K562 (cell line): ENCODE measurements around the gene PTPRM. TPM values are rescaled to one million over a fixed set of nuclear protein-coding genes. Genes with fewer than 3 reads are reported as not detected.

Experiments used
- ATAC-seq: fragments of 200-7000 bp; cut with Tn5 transposase; 3 replicates; pipeline ENCODE4 v1.9.1; 2020; ENCODE audit warnings: moderate library complexity
- BruUV-seq: library from RNA; stranded (reverse); fragments of 400-500 nt; replicated peaks from 2 replicates; lab custom pipeline; 2021; lab: Mats Ljungman, UMichigan
- CTCF ChIA-PET: fragments of 300-600 bp; formaldehyde crosslinking; extraction: SDS; loops from one replicate; lab custom pipeline; 2021; ENCODE audit warnings: low intra/inter-chr PET ratio; lab: Yijun Ruan, JAX
- POLR2A ChIA-PET: fragments of 300-600, 350-650 bp; sonication (Branson Sonifier 250); formaldehyde crosslinking; extraction: SDS; loops from one replicate; lab custom pipeline; 2021; ENCODE audit warnings: antibody characterized with exemption, inconsistent platforms; lab: Yijun Ruan, JAX
- DNase-seq, 4 experiments: peaks; one replicate each; pipeline versions ENCODE4 v3.0.0 to v3.0.0-alpha.2; 2011 to 2018; ENCODE audit warnings: low spot score in 3 of 4, mixed read lengths in 3 of 4; ENCODE audit errors: extremely low read depth in 1 of 4
- FAIRE-seq: peaks from 2 replicates; lab custom pipeline; 2011; peaks lifted over from hg19 to GRCh38; lab: Jason Lieb, UNC
- H2AFZ ChIP-seq: 2 replicates; pipeline ENCODE4 v1.6.0; 2011; ENCODE audit warnings: low read depth, low read length, control low read depth, inconsistent platforms
- H3K27ac ChIP-seq: fragments of 200-600 bp; 3 replicates; pipeline ENCODE4 v1.8.0; 2011; ENCODE audit warnings: low read depth, mild to moderate bottlenecking, control low read depth, inconsistent platforms, low read length, moderate library complexity, mixed read lengths; ENCODE audit errors: extremely low read depth
- H3K27me3 ChIP-seq, 2 experiments: fragments of 300-600 bp in 1 of 2; 2 replicates in 1 of 2; 3 replicates in 1 of 2; pipeline versions ENCODE4 v1.6.0 to v1.8.0; 2011; ENCODE audit warnings: inconsistent platforms in 2 of 2, low read length in 2 of 2, mild to moderate bottlenecking in 1 of 2, mixed read lengths in 1 of 2, moderate library complexity in 1 of 2; ENCODE audit not compliant: control insufficient read depth in 2 of 2, insufficient read depth in 2 of 2
- H3K36me3 ChIP-seq: fragments of 300-600 bp; 3 replicates; pipeline ENCODE4 v1.8.0; 2011; ENCODE audit warnings: mild to moderate bottlenecking, low read length, inconsistent platforms; ENCODE audit not compliant: control insufficient read depth, insufficient read depth
- H3K4me1 ChIP-seq, 2 experiments: fragments of 200-600 bp in 1 of 2; replicated peaks in 1 of 2; 2 replicates in 1 of 2; 3 replicates in 1 of 2; pipeline versions ENCODE4 v1.5.1 to v1.8.0; 2011; ENCODE audit warnings: inconsistent platforms in 2 of 2, low read length in 2 of 2, mild to moderate bottlenecking in 1 of 2, mixed read lengths in 1 of 2, moderate library complexity in 1 of 2; ENCODE audit not compliant: control insufficient read depth in 2 of 2, insufficient read depth in 2 of 2
- H3K4me2 ChIP-seq: 2 replicates; pipeline ENCODE4 v1.6.1; 2011; ENCODE audit warnings: low read length, control low read depth, inconsistent platforms, mixed read lengths; ENCODE audit not compliant: insufficient read depth
- H3K4me3 ChIP-seq: fragments of 200-600 bp; sonication (generic), shearing (Covaris generic); 2 replicates; pipeline ENCODE4 v1.5.1; 2016; ENCODE audit warnings: control low read depth, inconsistent platforms
- H3K79me2 ChIP-seq: fragments of 200-600 bp; 3 replicates; pipeline ENCODE4 v1.8.0; 2011; ENCODE audit warnings: low read length, inconsistent platforms; ENCODE audit not compliant: control insufficient read depth, insufficient read depth
- H3K9ac ChIP-seq, 2 experiments: 2 replicates each; pipeline versions ENCODE4 v1.6.0 to v1.6.1; 2011; ENCODE audit warnings: low read depth in 2 of 2, low read length in 2 of 2, control low read depth in 1 of 2, inconsistent platforms in 1 of 2, mild to moderate bottlenecking in 1 of 2, mixed read lengths in 1 of 2; ENCODE audit not compliant: insufficient read depth in 1 of 2
- H3K9me1 ChIP-seq: one replicate; pipeline ENCODE4 v1.6.0; 2011; ENCODE audit warnings: inconsistent platforms, mild to moderate bottlenecking, low read length, moderate library complexity; ENCODE audit not compliant: control insufficient read depth, insufficient read depth
- H3K9me3 ChIP-seq: replicated peaks from 2 replicates; pipeline ENCODE4 v1.5.1; 2011; ENCODE audit warnings: low read depth, low read length, inconsistent platforms; ENCODE audit not compliant: control insufficient read depth, insufficient read depth
- H4K20me1 ChIP-seq: replicated peaks from 2 replicates; pipeline ENCODE4 v1.6.1; 2011; ENCODE audit warnings: low read length, inconsistent platforms, mixed read lengths; ENCODE audit not compliant: control insufficient read depth, insufficient read depth
- GABPB1 ChIP-seq: sonication (generic); formaldehyde crosslinking; IDR thresholded peaks from 2 replicates; pipeline ENCODE4 v1.8.0; 2022; ENCODE audit warnings: mild to moderate bottlenecking, missing genetic modification reagents
- MCM3 ChIP-seq: fragments of 450-650 bp; IDR thresholded peaks from 2 replicates; pipeline ENCODE4 v1.6.1; 2016
- MYC ChIP-seq, 2 experiments: fragments of 250-450 bp in 1 of 2; sonication (Bioruptor Pico) in 1 of 2; IDR thresholded peaks; 2 replicates each; pipeline versions ENCODE4 v1.5.1 to v1.6.1; 2012 to 2021; ENCODE audit warnings: low read depth in 2 of 2, borderline replicate concordance in 1 of 2, improper control_type of control experiment in 1 of 2, low read length in 1 of 2, mild to moderate bottlenecking in 1 of 2, moderate library complexity in 1 of 2
- NR2C2 ChIP-seq, 2 experiments: fragments of 200-800 bp in 1 of 2; sonication (Bioruptor generic) in 1 of 2; sonication (generic) in 1 of 2; formaldehyde crosslinking in 1 of 2; IDR thresholded peaks; 2 replicates each; pipeline versions ENCODE4 v1.6.1 to v1.8.0; 2016 to 2022; ENCODE audit warnings: mild to moderate bottlenecking in 1 of 2, missing compliant biosample characterization in 1 of 2, missing genetic modification characterization in 1 of 2, missing genetic modification reagents in 1 of 2
- SMC3 ChIP-seq: conservative IDR thresholded peaks from 2 replicates; pipeline ENCODE4 v1.6.1; 2011; ENCODE audit warnings: low read depth, low read length, improper control_type of control experiment; ENCODE audit not compliant: insufficient read depth
- ZNF217 ChIP-seq: sonication (generic); formaldehyde crosslinking; IDR thresholded peaks from 2 replicates; pipeline ENCODE4 v1.8.0; 2022; ENCODE audit warnings: mild to moderate bottlenecking, missing genetic modification reagents
- ZNF274 ChIP-seq: IDR thresholded peaks from 2 replicates; pipeline ENCODE4 v1.6.1; 2011; ENCODE audit warnings: low read depth, mild to moderate bottlenecking, low read length, moderate library complexity, borderline replicate concordance
- ZNF561 ChIP-seq: fragments of 450-650 bp; formaldehyde crosslinking; conservative IDR thresholded peaks from 2 replicates; pipeline ENCODE4 v1.4.0; 2020; ENCODE audit warnings: mild to moderate bottlenecking, moderate library complexity
- in situ Hi-C: fragments of 300-500 bp; cut with MboI; formaldehyde crosslinking; loops from 4 replicates; pipeline ENCODE4 v1.15.0; 2018; ENCODE audit warnings: inconsistent platforms, mixed read lengths
- intact Hi-C: fragments of 100-400 bp; cut with micrococcal nuclease; formaldehyde crosslinking; loops from 2 replicates; pipeline ENCODE4 v1.14.2; 2022
- polyA plus RNA-seq, 8 experiments: library from polyadenylated mRNA; depleted of rRNA in 4 of 8; stranded (reverse) in 5 of 8; unstranded in 3 of 8; fragments of >200 nt; fragmentation: Nextera tagmentation in 2 of 8; fragmentation: Illumina TruSeq in 1 of 8; extraction: Ambion mirVana in 2 of 8; extraction: Trizol in 1 of 8; gene quantifications; 2 replicates each; pipeline versions ENCODE4 v1.2.1 to v1.2.3, GENCODE V29; 2011 to 2014; ENCODE audit warnings: inconsistent platforms in 1 of 8, missing spikeins in 1 of 8
- total RNA-seq, 7 experiments: library from RNA; depleted of rRNA in 6 of 7; stranded (reverse); fragments of >200 nt in 6 of 7; fragmentation: Illumina TruSeq in 2 of 7; extraction: Trizol in 2 of 7; gene quantifications; 2 replicates each; pipeline versions ENCODE4 v1.2.1 to v1.2.3, GENCODE V29; 2011 to 2021; ENCODE audit warnings: low replicate concordance in 1 of 7
- TF ChIP-seq, protein P1 (sequence below), 2 experiments: fragments of 450-650 bp; IDR thresholded peaks; 2 replicates each; pipeline ENCODE4 v1.6.1; 2016; ENCODE audit warnings: mild to moderate bottlenecking in 2 of 2, borderline replicate concordance in 1 of 2, low read depth in 1 of 2, moderate library complexity in 1 of 2

PTPRM gene
- total and polyA plus RNA-seq, 9 of the 15 experiments (the other 6 are each of a cell fraction or from before 2014, with no cell fraction given): 0.03 to 0.16 (median 0.08) TPM; not detected in 3

DNA sequence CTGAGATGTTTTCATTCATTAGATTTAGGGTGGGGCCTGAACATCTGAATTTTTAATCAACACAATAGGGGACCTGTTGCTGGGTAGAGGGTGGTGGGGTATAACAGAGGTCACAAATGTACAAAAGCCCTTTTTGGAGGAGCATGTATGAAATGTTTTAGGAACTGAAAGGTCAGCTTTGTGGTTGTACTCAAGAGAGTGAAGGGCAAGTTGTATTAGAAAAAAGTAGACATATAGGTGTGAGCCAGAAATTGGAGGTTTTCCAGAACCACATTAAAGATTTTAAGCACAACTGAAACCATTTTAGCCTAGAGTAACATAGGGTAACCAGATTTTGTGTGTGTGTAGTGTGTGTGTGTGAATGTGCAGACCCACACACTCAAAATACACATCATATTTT lies 62.3 kb downstream of the PTPRM start:
- ChIA-PET POLR2A (interaction anchor here (0.6 to 1.2 kb wide), 2 partner anchors 14 to 841 kb away, joined by 3 read pairs; no protein-coding TSS in a partner anchor), CTCF (no interaction called here)
- H3K9me3 ChIP-seq: no peaks in the 10 kb centered on the region
- no peaks in the 10 kb centered on the region for H4K20me1 ChIP-seq
- BruUV-seq: no TSS peak
- no peak overlapping the region for H3K4me3 ChIP-seq
- in situ Hi-C loops (no loop called here), intact Hi-C loops (no loop called here)
- TF ChIP-seq MCM3 (no peak), SMC3 (no peak), ZNF561 (CRISPR knock-in tag) (no peak), NR2C2 (CRISPR knock-in tag; IDR thresholded peaks at IDR 0.05) (no peak), NR2C2 (tag; IDR thresholded peaks at IDR 0.05) (no peak), ZNF274 (no peak), ZNF217 (no peak), MYC (IDR thresholded peaks at IDR 0.05; ENCODE audit: low read depth, low read length) (no peak), MYC (CRISPR knock-in tag; IDR thresholded peaks at IDR 0.05; ENCODE audit: borderline replicate concordance, low read depth) (no peak), GABPB1 (CRISPR knock-in tag) (no peak)
- TF ChIP-seq, protein P1, sequence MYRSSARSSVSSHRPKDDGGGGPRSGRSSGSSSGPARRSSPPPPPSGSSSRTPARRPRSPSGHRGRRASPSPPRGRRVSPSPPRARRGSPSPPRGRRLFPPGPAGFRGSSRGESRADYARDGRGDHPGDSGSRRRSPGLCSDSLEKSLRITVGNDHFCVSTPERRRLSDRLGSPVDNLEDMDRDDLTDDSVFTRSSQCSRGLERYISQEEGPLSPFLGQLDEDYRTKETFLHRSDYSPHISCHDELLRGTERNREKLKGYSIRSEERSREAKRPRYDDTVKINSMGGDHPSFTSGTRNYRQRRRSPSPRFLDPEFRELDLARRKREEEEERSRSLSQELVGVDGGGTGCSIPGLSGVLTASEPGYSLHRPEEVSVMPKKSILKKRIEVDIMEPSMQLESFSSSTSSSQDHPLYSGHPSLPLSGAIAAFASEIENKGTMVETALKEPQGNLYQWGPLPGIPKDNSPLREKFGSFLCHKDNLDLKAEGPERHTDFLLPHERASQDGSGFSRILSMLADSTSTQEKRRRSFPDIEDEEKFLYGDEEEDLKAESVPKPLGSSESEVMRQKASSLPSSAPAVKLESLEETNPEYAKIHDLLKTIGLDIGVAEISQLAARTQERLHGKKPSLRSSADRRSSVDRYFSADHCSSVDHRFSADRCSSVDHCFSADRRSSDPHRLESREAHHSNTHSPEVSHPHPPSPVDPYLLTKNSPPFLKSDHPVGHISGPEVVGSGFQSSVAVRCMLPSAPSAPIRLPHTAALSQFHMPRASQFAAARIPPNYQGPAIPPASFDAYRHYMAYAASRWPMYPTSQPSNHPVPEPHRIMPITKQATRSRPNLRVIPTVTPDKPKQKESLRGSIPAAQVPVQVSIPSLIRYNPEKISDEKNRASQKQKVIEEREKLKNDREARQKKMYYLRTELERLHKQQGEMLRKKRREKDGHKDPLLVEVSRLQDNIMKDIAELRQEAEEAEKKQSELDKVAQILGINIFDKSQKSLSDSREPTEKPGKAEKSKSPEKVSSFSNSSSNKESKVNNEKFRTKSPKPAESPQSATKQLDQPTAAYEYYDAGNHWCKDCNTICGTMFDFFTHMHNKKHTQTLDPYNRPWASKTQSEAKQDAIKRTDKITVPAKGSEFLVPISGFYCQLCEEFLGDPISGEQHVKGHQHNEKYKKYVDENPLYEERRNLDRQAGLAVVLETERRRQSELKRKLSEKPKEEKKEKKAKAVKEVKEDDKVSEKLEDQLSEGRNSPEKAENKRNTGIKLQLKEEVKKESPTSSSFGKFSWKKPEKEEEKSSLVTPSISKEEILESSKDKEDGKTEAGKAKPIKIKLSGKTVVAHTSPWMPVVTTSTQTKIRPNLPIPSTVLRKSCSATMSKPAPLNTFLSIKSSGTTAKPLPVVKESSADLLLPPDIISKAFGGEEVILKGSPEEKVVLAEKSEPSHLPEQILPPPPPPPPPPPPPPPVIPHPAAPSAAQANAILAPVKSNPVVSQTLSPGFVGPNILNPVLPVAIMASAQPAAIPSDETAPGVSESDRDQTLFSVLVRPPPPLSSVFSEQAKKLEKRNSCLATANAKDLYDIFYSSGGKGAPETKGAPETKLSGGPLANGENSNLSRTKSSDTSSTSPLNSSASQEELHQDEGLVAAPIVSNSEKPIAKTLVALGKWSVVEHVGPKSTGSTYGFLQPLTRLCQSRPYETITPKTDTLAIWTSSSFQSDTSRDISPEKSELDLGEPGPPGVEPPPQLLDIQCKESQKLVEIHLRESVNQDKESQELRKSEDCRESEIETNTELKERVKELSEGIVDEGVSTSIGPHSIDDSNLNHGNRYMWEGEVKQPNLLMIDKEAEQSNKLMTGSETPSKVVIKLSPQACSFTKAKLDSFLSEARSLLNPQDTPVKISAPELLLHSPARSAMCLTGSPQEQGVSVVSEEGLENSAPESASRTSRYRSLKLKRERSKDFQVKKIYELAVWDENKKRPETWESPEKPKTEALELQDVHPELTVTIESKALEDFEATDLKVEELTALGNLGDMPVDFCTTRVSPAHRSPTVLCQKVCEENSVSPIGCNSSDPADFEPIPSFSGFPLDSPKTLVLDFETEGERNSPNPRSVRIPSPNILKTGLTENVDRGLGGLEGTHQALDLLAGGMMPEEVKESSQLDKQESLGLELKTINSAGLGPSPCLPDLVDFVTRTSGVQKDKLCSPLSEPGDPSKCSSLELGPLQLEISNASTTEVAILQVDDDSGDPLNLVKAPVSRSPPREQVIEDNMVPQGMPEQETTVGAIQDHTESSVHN (IDR thresholded peaks at IDR 0.05; ENCODE audit: borderline replicate concordance in 1 of 2, low read depth in 1 of 2): no peak
- H2AFZ ChIP-seq: no peak overlapping the region
- no peak overlapping the region for H3K4me2 ChIP-seq
- FAIRE-seq (no peak), DNase-seq (no peak), ATAC-seq (no peak)
- no peaks in the 10 kb centered on the region for H3K9me1 ChIP-seq
- H3K9ac ChIP-seq: no peak overlapping the region
- no peaks in the 10 kb centered on the region for H3K27me3 ChIP-seq
- H3K79me2 ChIP-seq: no peaks in the 10 kb centered on the region
- H3K4me1 ChIP-seq: no peaks in the 10 kb centered on the region
- no peaks in the 10 kb centered on the region for H3K36me3 ChIP-seq
- H3K27ac ChIP-seq: no peak overlapping the region
